ENCODE data around the gene GON4L.

DNA sequence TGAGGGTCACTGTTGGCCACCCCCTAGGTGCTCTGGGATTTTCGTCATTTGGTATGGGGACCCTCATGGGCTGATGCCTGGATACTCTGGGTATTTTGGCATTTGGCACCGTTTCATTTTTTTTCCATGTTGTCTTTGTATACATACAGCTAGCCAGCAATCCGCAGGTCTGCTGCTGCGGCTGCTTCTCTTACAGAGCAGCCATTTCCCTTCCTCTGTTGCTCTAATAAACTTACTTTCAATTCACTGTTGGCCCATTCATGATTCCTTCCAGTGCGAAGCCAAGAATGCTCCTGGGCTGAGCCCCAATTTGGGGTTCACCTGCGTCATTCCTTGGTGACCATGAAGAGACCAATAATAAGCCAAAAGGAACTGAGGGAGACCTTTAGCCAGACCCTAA lies 21.5 kb downstream of the GON4L start:
- TF ChIP-seq, protein P1, sequence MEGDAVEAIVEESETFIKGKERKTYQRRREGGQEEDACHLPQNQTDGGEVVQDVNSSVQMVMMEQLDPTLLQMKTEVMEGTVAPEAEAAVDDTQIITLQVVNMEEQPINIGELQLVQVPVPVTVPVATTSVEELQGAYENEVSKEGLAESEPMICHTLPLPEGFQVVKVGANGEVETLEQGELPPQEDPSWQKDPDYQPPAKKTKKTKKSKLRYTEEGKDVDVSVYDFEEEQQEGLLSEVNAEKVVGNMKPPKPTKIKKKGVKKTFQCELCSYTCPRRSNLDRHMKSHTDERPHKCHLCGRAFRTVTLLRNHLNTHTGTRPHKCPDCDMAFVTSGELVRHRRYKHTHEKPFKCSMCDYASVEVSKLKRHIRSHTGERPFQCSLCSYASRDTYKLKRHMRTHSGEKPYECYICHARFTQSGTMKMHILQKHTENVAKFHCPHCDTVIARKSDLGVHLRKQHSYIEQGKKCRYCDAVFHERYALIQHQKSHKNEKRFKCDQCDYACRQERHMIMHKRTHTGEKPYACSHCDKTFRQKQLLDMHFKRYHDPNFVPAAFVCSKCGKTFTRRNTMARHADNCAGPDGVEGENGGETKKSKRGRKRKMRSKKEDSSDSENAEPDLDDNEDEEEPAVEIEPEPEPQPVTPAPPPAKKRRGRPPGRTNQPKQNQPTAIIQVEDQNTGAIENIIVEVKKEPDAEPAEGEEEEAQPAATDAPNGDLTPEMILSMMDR (IDR thresholded peaks at IDR 0.05), result no peak
- TF ChIP-seq POLR2A (IDR thresholded peaks at IDR 0.05), result no peak

Data from thyroid gland (tissue), 4 donors.